GM18951 (cell line): Measurements from ENCODE around the gene LCOR.
"Not testable (repeated sequence)": the region's sequence is repeated elsewhere in the genome, so short reads cannot be mapped to it uniquely, and the experiment has no call there.

Experiments used
- POLR2A ChIP-seq: IDR thresholded peaks from 4 replicates; pipeline ENCODE4 v1.6.1; 2011; ENCODE audit warnings: mild to moderate bottlenecking; ENCODE audit not compliant: insufficient read length, insufficient read depth; ENCODE audit errors: extremely low read depth
- in situ Hi-C: fragments of 300-500 bp; cut with MboI; formaldehyde crosslinking; loops from one replicate; pipeline ENCODE4 v1.12.0; 2022; ENCODE audit warnings: low sequenced_read_pairs, mixed read lengths, inconsistent platforms; ENCODE audit not compliant: unreplicated experiment

LCOR gene

DNA sequence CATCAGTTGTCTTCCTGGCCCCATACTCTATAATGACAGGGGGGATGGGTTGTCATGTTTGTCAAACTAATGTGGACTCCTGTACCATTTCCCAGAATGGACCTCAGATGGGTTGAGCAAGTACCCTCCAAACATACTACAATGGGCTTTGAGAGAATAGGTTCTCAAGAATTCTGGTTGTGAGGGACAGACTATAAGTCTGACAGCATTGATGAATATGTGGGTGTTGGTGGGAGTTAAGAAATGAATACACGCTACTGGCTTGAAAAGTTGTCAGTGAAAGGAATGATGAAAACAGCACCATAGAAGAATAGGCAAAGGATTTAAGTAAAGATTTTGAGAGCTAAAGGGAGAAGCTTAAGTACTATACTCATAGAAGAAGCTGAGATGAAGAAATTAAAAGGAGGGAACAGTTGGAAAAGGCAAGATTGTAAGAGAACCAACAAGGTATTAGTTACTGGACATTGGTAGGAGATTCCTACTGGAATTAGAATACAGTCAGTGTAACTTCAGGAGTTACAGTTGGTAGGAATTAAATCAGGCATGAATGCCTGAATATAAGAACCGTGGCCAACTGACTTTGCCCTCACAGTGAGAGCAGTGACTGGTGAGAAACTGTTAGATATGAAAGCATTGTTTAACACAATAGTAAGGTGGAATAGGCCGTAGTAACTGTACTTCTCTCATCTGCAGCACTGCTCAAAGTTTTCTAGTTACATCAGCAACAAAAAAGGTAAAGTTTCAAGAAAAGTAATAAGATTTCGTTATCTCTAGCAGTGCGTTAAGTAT is 86.3 kb downstream of the LCOR start:
- in situ Hi-C loops = loop anchor here (10.0 kb wide), 1 partner anchor 96 kb away; no protein-coding TSS in a partner anchor
- TF ChIP-seq POLR2A = no peak

DNA sequence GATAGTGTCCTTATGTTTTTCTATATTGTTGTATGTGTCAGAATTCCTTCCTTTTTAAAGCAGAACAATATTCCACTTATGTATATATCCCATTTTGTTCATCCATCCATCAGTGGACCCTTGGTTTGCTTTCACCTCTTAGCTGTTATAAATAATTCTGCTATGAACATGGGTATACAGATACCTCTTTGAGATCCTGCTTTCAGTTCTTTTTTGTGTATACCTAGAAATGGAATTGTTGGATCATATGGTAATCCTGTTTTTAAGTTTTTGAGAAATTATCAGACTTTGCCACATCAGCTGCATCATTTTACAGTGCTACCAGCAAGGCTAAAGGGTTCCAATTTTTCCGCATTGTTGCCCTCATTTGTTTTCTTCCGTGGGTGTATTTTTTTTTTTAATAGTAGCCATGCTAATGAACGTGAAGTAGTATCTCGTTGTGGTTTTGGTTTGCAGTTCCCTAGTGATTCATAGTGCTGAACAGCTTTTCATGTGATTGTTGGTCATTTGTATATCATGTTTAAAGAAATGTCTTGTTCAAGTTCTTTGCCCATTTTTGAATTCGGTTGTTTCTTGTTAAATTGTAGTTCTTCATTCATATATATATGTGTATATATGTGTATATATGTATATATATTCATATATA is 87.8 kb downstream of the LCOR start:
- in situ Hi-C loops = loop anchor here (10.0 kb wide), 1 partner anchor 95 kb away; no protein-coding TSS in a partner anchor
- no peak for TF ChIP-seq POLR2A

DNA sequence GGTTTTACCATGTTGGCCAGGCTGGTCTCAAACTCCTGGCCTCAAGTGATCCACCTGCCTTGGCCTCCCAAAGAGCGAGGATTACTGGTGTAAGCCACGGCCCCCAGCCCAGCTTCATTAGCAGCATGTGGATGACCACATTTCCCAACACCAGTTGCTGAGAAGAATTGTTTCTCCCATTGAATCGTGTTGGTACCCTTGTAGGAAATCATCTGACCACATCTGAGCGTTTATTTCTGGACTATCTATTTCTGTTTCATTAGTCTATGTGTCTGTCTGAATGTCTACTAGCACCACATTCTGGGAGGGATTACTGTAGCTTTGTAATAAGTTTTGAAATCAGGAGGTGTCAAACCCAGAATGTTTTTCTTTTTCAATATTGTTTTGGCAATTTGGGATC is 89.6 kb downstream of the LCOR start:
- in situ Hi-C loops = no loop called here
- TF ChIP-seq POLR2A = no peak

DNA sequence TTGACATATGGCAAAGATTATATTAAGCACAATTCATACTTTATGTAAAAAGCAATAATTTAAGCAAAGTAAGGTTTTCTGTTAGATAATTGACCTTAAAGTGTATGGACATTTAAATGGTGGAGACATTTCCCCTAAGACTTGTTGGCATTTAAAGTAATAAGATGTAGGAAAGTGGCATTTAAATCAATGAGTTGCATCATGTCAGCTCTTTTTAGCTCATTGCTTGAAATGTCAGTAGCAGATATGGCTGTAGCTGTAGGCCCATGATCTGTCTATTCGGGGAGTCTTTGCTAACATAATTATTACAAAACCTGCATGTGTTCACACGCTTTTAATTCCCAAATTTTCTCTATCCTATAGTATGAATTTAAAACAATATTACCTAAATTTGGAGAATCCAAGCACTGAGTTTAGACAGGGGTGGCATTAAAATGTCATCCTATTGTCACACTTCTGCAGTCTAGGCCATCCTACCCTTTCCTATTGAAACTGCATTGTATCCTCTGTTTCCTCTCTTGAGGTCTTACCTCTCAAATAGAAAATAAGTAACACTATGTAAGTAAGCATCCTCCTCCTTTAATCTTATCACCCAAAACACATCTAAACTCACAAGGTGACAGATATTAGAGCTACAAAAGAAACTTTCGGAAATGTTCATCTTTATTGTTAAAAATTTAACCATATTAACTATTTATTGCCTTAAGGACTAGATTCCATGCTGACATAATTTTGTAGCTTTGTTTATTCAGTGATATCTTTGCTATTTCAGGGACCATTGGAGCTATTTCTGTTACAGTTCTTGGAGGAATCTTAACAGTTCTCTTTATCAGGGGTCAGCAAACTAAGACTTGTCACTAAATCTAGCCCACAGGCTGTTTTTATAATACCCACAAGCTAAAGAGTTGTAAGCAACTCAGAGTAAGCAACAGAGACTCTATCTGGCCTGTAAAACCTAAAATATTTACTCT is 91.2 kb downstream of the LCOR start:
- in situ Hi-C loops = no loop called here
- no peak for TF ChIP-seq POLR2A

DNA sequence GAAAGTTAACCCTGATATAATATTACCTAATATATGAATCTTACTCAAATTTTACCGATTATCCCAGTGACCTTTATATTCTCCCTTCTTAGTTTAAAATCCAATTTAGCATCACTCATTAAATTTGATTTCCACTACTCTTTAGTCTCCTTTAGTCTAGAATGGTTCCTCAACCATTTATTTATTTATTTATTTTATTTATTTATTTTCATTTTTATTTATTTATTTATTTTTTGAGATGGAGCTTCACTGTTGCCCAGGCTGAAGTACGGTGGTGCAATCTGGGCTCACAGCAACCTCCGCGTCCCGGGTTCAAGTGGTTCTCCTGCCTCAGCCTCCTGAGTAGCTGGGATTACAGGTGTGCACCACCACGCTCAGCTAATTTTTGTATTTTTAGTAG is 92.8 kb downstream of the LCOR start:
- no peak for TF ChIP-seq POLR2A
- in situ Hi-C loops = no loop called here

DNA sequence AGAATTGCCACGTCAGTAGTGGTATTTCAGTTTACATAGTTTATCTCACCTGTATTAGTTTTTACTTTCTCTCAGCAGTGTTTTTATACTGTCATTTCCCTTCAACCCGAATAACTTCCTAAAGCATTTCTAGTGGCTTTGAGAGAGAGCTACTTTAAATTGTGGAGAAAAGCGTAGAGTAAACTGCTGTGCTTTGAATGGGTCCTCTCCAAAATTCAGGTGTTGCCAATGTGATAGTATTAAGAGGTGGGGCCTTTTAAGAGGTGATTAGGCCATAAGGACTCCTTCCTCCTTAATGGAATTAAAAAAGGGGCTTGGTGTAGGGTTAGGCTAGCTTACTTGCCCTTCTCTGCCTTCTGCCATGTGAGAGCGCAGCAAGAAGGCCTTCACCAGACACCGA is 98.4 kb downstream of the LCOR start:
- in situ Hi-C loops = no loop called here
- TF ChIP-seq POLR2A = no peak

DNA sequence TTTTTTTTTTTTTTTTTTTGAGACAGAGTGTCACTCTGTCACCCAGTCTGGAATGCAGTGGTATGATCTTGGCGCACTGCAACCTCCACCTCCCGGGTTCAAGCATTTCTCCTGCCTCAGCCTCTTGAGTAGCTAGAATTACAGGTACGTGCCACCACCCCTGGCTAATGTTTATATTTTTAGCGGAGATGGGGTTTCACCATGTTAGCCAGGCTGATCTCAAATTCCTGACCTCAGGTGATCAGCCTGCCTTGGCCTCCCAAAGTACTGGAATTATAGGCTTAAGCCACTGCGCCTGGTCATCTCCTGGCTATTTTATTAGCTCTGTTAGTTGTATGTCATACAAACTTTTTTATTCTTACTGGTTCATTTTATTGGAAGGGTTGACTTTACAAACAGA is 103.0 kb downstream of the LCOR start:
- in situ Hi-C loops = no loop called here
- no peak for TF ChIP-seq POLR2A

DNA sequence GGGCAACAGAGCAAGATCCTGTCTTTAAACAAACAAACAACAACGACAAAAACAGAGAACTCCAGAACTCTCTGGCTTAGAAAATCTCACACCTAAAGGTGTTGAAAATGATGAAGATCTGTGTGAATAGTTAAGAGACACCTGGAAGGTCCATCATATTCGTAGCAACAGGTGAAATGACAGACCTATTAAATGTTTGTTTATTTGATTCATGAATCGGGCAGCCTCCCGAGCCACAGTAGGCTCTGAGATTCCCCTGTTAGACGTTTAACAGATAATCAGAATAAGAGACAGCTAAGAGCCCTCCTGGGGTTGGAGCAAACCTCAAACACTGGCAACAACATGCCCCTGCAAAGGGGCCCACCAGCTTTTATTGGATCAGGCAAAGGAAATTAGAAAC is 103.7 kb downstream of the LCOR start:
- in situ Hi-C loops = no loop called here
- no peak for TF ChIP-seq POLR2A

DNA sequence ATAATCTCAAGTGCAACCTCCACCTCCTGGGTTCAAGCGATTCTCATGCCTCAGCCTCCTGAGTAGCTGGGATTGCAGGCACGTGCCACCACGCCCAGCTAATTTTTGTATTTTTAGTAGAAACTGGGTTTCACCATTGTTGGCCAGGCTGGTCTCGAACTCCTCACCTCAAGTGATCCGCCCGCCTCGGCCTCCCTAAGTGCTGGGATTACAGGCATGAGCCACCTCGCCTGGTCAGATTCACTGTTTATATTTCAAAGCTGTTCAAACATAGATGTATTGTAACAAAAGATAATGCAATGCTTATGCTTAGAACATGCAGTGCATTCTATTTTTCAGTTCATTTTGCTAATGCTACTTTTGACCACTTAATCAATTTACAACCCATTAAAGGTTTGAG is 111.1 kb downstream of the LCOR start:
- in situ Hi-C loops = not testable (repeated sequence)

DNA sequence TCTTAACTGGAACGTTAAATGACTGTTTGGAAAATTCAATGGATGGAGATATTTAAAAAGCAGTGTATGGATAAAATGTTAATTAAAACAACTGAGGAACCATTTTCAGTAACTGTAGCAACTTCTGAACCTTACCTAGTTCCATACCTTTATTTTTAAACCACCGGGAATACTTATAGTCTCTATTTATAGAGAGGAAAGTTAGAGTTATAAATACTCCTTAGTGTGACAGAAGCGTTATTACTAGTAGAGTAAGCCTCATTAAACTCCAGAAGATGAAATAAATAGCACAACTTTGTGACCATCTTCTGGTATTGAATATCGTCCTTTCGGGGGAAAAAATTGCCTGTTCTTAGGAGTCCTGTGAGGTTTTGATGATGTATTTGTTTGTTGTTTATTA is 114.9 kb downstream of the LCOR start:
- in situ Hi-C loops = no loop called here
- TF ChIP-seq POLR2A = no peak

DNA sequence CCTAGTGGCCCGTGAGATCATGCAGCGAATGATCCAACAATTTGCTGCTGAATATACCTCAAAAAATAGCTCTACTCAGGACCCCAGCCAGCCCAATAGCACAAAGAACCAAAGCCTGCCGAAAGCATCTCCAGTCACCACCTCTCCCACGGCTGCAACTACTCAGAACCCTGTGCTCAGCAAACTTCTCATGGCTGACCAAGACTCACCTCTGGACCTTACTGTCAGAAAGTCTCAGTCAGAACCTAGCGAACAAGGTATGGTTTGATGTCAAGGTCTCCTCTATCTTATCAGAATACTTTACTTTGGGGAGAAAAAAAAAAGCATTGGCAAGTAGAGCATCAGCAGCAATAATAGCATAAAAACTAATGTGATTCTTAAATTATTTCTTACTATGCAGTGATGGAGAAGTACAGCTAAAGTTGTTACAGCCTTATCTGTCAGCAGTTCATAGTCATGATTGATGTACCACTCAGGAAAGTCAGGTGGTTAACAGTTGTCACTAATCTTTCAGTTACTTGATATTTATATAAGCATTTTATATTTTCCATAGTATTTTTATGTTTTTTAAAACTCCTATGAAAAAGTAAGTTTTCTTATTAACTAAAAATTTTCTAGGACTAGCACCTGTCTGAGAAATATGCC is 117.1 kb downstream of the LCOR start:
- in situ Hi-C loops = no loop called here

DNA sequence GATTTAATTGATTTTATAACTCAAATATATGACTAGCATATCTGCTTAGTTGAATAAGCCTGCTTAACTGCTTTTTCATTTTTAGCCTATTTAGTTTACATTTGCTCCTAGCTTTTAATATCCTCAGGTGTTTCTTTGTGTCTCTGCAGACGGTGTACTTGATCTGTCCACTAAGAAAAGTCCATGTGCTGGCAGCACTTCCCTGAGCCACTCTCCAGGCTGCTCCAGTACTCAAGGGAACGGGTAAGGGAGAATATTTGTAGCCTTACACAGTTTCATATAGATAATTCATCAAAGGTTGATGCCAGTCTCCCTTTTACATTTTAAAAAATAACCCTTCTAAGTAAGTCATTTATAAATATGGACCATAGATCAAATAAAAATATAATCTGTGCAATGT is 119.9 kb downstream of the LCOR start:
- TF ChIP-seq POLR2A = no peak
- in situ Hi-C loops = no loop called here

More for the DNA sequence above, 117.1 kb downstream of the LCOR start:
- TF ChIP-seq POLR2A = no peak

DNA sequence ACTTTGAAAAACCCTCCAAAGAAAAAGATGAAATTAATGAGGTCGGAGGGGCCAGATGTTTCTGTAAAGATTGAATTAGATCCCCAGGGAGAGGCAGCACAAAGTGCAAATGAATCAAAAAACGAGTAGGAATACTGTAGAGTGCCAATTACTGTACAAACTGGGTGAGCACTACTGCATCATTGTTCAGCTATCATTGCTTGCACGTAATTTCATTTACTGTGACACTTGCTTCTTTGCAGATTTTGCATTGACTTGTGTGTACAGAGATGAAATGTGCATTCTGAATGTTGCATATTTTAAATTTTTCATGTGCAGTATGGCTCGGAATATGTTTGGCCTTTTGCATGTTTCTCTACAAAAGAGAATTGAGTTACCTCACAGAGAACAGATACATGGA is 123.7 kb downstream of the LCOR start:
- in situ Hi-C loops = no loop called here
- no peak for TF ChIP-seq POLR2A
